Ectodermal cell (in vitro differentiated cells): ENCODE results near the gene CNTN6.

Source experiments
- H3K27ac ChIP-seq: 2 replicates; pipeline ENCODE4 v1.7.0; 2013; ENCODE audit warnings: mild to moderate bottlenecking, low read depth, low read length; ENCODE audit not compliant: insufficient read depth, poor library complexity, severe bottlenecking
- H3K27me3 ChIP-seq: 2 replicates; pipeline ENCODE4 v1.7.0; 2013; ENCODE audit warnings: mild to moderate bottlenecking, low read length; ENCODE audit not compliant: insufficient read depth, control insufficient read depth, poor library complexity, severe bottlenecking
- H3K36me3 ChIP-seq: one replicate; pipeline ENCODE4 v1.7.0; 2013; ENCODE audit warnings: low read length; ENCODE audit not compliant: control insufficient read depth, insufficient read depth
- H3K4me1 ChIP-seq: one replicate; pipeline ENCODE4 v1.7.0; 2013; ENCODE audit warnings: low read length; ENCODE audit not compliant: control insufficient read depth, insufficient read depth
- H3K4me3 ChIP-seq: 2 replicates; pipeline ENCODE4 v1.7.0; 2013; ENCODE audit warnings: low read depth, low read length, control low read depth; ENCODE audit not compliant: insufficient read depth
- H3K9me3 ChIP-seq: 2 replicates; pipeline ENCODE4 v1.7.0; 2013; ENCODE audit warnings: mild to moderate bottlenecking, low read length, moderate library complexity; ENCODE audit not compliant: control insufficient read depth
- WGBS, 2 experiments: methylation state at CpG; one replicate each; pipeline ENCODE4 v1.1.7; 2013; ENCODE audit warnings: missing lambda C conversion rate in 2 of 2; 5-methylcytosine and 5-hydroxymethylcytosine counted together

The CNTN6 gene

GRCh38 chr3:1442271-1442670 lies 349.4 kb downstream of the CNTN6 start:
- 91 to 96% methylated on average over 3 of the region's 3 CpGs for WGBS, 2 experiments
- Histone ChIP-seq H3K27ac (no peak overlapping the region), H3K27me3 (no peaks in the 10 kb centered on the region), H3K4me1 (no peaks in the 10 kb centered on the region), H3K9me3 (no peaks in the 10 kb centered on the region), H3K4me3 (no peak overlapping the region), H3K36me3 (no peaks in the 10 kb centered on the region)

GRCh38 chr3:1444195-1444594 lies 351.4 kb downstream of the CNTN6 start:
- Histone ChIP-seq H3K27ac (no peak overlapping the region), H3K27me3 (no peaks in the 10 kb centered on the region), H3K4me3 (no peak overlapping the region), H3K36me3 (no peaks in the 10 kb centered on the region), H3K4me1 (no peaks in the 10 kb centered on the region), H3K9me3 (no peaks in the 10 kb centered on the region)
- 83 to 88% methylated on average over 3 of the region's 3 CpGs for WGBS, 2 experiments

GRCh38 chr3:1446531-1446930 lies 353.7 kb downstream of the CNTN6 start:
- Histone ChIP-seq H3K27ac (no peak overlapping the region), H3K4me3 (no peak overlapping the region), H3K36me3 (no peaks in the 10 kb centered on the region), H3K9me3 (no peaks in the 10 kb centered on the region), H3K4me1 (no peaks in the 10 kb centered on the region), H3K27me3 (no peaks in the 10 kb centered on the region)

GRCh38 chr3:1447452-1447851 lies 354.6 kb downstream of the CNTN6 start:
- no peaks in the 10 kb centered on the region for H3K9me3 ChIP-seq

GRCh38 chr3:1448443-1448842 lies 355.6 kb downstream of the CNTN6 start:
- Histone ChIP-seq H3K27me3 (no peaks in the 10 kb centered on the region), H3K4me1 (no peaks in the 10 kb centered on the region), H3K36me3 (no peaks in the 10 kb centered on the region), H3K4me3 (no peak overlapping the region), H3K27ac (no peak overlapping the region), H3K9me3 (peaks cover 3% of the 10 kb centered on the region)

More at GRCh38 chr3:1447452-1447851, 354.6 kb downstream of the CNTN6 start:
- Histone ChIP-seq H3K4me3 (no peak overlapping the region), H3K36me3 (no peaks in the 10 kb centered on the region), H3K27ac (no peak overlapping the region), H3K27me3 (no peaks in the 10 kb centered on the region), H3K4me1 (no peaks in the 10 kb centered on the region)
- 72 to 76% methylated on average over 1 of the region's 1 CpG for whole genome bisulfite sequencing, 2 experiments
